ENCODE data around the gene LCORL. TPM values are rescaled to one million over a fixed set of nuclear protein-coding genes. Genes with fewer than 3 reads are reported as not detected.
A peak's percentile ranks its signal among the peaks of the same experiment; 100 is the strongest.

The LCORL gene
- total and polyA plus RNA-seq, 9 of the 15 experiments (the other 6 are each of a cell fraction or from before 2014, with no cell fraction given), result 3.1 to 24.5 (median 11.1) TPM

DNA sequence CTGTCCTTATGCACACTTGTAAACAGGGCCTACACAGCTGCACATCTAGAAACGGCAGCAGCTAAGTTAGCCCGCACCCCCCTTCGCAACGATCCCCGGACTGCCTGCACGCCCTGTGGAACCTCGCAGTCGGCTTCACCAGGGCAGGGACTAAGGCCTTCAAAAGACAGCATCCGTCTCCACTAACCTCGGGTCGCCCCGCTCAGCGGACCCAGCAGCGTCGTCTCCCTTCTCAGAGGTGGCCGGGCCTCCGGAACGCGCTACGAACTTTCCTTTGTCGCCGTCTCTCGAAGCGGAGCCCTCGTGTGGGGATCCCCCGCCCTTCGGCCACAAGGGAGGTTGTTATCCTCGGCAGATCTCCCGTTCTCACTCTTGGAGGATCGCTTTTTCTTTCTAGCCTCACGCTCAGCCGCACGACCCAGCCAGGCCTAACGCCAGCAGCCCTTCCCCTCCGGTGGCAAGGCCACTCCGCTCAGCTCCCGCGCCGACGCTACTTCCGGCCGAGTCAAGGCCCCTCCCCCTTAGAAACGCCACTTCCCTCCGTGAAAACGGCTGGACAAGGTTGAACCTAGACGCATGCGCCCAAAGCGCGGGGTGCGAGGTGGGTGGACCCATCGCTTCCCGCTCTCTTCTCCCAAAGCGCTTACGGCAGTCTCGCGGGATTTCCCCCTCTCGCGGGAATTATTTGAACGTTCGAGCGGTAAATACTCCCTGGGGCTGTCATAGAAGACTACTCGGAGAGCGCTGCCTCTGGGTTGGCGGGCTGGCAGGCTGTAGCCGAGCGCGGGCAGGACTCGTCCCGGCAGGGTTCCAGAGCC lies 211.1 kb downstream of the LCORL start, which contains the start of the genes DCAF16 and NCAPG (continued):
- TF ChIP-seq ZNF232 (CRISPR knock-in tag; IDR thresholded peaks at IDR 0.05), result peak; percentile 96
- TF ChIP-seq PCBP1 (IDR thresholded peaks at IDR 0.05; ENCODE audit: low read depth, low read length, poor library complexity, severe bottlenecking), result peak; percentile 22
- TF ChIP-seq, protein P1, sequence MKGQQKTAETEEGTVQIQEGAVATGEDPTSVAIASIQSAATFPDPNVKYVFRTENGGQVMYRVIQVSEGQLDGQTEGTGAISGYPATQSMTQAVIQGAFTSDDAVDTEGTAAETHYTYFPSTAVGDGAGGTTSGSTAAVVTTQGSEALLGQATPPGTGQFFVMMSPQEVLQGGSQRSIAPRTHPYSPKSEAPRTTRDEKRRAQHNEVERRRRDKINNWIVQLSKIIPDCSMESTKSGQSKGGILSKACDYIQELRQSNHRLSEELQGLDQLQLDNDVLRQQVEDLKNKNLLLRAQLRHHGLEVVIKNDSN (CRISPR knock-in tag; IDR thresholded peaks at IDR 0.05), result peak; percentile 32; the same call in 1 of the 2 replicates
- peak; percentile 89 for TF ChIP-seq HNRNPLL (IDR thresholded peaks at IDR 0.05; ENCODE audit: low read depth, low read length, poor library complexity, severe bottlenecking)
- peak; percentile 85 for TF ChIP-seq CXXC5 (CRISPR knock-in tag; IDR thresholded peaks at IDR 0.05)
- peak in 1 of 2 experiments; percentile 69; a peak in 2 of 4 replicates for TF ChIP-seq MAZ (CRISPR knock-in tag; conservative IDR thresholded peaks at IDR 0.05 in 1 of 2, IDR thresholded peaks at IDR 0.05 in 1 of 2)
- TF ChIP-seq L3MBTL2 (IDR thresholded peaks at IDR 0.05), result peak; percentile 95
- no peak for TF ChIP-seq ZNF134 (CRISPR knock-in tag; conservative IDR thresholded peaks at IDR 0.05)
- TF ChIP-seq, protein P2, sequence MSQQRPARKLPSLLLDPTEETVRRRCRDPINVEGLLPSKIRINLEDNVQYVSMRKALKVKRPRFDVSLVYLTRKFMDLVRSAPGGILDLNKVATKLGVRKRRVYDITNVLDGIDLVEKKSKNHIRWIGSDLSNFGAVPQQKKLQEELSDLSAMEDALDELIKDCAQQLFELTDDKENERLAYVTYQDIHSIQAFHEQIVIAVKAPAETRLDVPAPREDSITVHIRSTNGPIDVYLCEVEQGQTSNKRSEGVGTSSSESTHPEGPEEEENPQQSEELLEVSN (IDR thresholded peaks at IDR 0.05; ENCODE audit: borderline replicate concordance in 1 of 2, extremely low read depth in 1 of 2, insufficient read depth in 1 of 2, insufficient read length in 1 of 2, low read depth in 1 of 2, low read length in 1 of 2, poor library complexity in 1 of 2, severe bottlenecking in 1 of 2), result peak; percentile 95
- peak; percentile 100 for TF ChIP-seq CHD2 (IDR thresholded peaks at IDR 0.05; ENCODE audit: low read depth, low read length)
- TF ChIP-seq, protein P3, sequence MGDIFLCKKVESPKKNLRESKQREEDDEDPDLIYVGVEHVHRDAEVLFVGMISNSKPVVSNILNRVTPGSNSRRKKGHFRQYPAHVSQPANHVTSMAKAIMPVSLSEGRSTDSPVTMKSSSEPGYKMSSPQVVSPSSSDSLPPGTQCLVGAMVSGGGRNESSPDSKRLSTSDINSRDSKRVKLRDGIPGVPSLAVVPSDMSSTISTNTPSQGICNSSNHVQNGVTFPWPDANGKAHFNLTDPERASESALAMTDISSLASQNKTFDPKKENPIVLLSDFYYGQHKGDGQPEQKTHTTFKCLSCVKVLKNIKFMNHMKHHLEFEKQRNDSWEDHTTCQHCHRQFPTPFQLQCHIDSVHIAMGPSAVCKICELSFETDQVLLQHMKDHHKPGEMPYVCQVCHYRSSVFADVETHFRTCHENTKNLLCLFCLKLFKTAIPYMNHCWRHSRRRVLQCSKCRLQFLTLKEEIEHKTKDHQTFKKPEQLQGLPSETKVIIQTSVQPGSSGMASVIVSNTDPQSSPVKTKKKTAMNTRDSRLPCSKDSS (IDR thresholded peaks at IDR 0.05; ENCODE audit: low read depth, partially characterized antibody), result no peak
- TF ChIP-seq, protein P4, sequence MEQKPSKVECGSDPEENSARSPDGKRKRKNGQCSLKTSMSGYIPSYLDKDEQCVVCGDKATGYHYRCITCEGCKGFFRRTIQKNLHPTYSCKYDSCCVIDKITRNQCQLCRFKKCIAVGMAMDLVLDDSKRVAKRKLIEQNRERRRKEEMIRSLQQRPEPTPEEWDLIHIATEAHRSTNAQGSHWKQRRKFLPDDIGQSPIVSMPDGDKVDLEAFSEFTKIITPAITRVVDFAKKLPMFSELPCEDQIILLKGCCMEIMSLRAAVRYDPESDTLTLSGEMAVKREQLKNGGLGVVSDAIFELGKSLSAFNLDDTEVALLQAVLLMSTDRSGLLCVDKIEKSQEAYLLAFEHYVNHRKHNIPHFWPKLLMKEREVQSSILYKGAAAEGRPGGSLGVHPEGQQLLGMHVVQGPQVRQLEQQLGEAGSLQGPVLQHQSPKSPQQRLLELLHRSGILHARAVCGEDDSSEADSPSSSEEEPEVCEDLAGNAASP (IDR thresholded peaks at IDR 0.05), result no peak
- peak; percentile 96 for TF ChIP-seq LCOR (CRISPR knock-in tag; IDR thresholded peaks at IDR 0.05)
- no peak for TF ChIP-seq ATF1 (CRISPR knock-in tag; IDR thresholded peaks at IDR 0.05)
- TF ChIP-seq ATF1 (tag; IDR thresholded peaks at IDR 0.05), result peak; percentile 89
- TF ChIP-seq ZNF444 (CRISPR knock-in tag; IDR thresholded peaks at IDR 0.05), result no peak
- TF ChIP-seq KAT7 (CRISPR knock-in tag; IDR thresholded peaks at IDR 0.05; ENCODE audit: borderline replicate concordance), result peak; percentile 73; the same call in 1 of the 2 replicates
- no peak for TF ChIP-seq NCOA1 (IDR thresholded peaks at IDR 0.05; ENCODE audit: low read depth)
- peak; percentile 65 for TF ChIP-seq HMGN3 (IDR thresholded peaks at IDR 0.05; ENCODE audit: borderline replicate concordance, extremely low read depth, insufficient read length, low read depth, low read length)
- no peak; the same call in 1 of the 2 replicates for TF ChIP-seq ZNF263 (CRISPR knock-in tag; IDR thresholded peaks at IDR 0.05; ENCODE audit: borderline replicate concordance)
- TF ChIP-seq, protein P5, sequence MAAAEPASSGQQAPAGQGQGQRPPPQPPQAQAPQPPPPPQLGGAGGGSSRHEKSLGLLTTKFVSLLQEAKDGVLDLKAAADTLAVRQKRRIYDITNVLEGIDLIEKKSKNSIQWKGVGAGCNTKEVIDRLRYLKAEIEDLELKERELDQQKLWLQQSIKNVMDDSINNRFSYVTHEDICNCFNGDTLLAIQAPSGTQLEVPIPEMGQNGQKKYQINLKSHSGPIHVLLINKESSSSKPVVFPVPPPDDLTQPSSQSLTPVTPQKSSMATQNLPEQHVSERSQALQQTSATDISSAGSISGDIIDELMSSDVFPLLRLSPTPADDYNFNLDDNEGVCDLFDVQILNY (CRISPR knock-in tag; IDR thresholded peaks at IDR 0.05), result peak; percentile 88; the same call in 1 of the 2 replicates
- TF ChIP-seq RFX7 (CRISPR knock-in tag; IDR thresholded peaks at IDR 0.05), result no peak

Measured in K562 (cell line).